Hepatocyte (in vitro differentiated cells): ENCODE results near the gene LHX6. TPM values are rescaled to one million over a fixed set of nuclear protein-coding genes. Genes with fewer than 3 reads are reported as not detected.
A peak's percentile ranks its signal among the peaks of the same experiment; 100 is the strongest.

Source experiments
- DNase-seq: peaks from one replicate; pipeline ENCODE4 v3.0.0-alpha.2; 2016; ENCODE audit warnings: low spot score
- H2AFZ ChIP-seq: fragments of 200-600 bp; sonication (generic); 2 replicates; pipeline ENCODE4 v1.6.0; 2016; ENCODE audit warnings: antibody characterized with exemption, mild to moderate bottlenecking
- H3K27ac ChIP-seq: fragments of 200-600 bp; sonication (generic); 2 replicates; pipeline ENCODE4 v1.5.1; 2016; ENCODE audit warnings: mild to moderate bottlenecking
- H3K27me3 ChIP-seq: fragments of 200-600 bp; sonication (generic); 2 replicates; pipeline ENCODE4 v1.6.1; 2016
- H3K36me3 ChIP-seq: fragments of 200-600 bp; sonication (generic); replicated peaks from 2 replicates; pipeline ENCODE4 v1.5.1; 2016; ENCODE audit warnings: low read depth; ENCODE audit not compliant: insufficient read depth
- H3K4me1 ChIP-seq: fragments of 200-600 bp; sonication (generic); 2 replicates; pipeline ENCODE4 v1.5.1; 2016; ENCODE audit warnings: mild to moderate bottlenecking, moderate library complexity; ENCODE audit not compliant: insufficient read depth
- H3K4me2 ChIP-seq: fragments of 200-600 bp; sonication (generic); 2 replicates; pipeline ENCODE4 v1.6.0; 2016
- H3K4me3 ChIP-seq: fragments of 200-600 bp; sonication (generic); 2 replicates; pipeline ENCODE4 v1.5.1; 2016; ENCODE audit warnings: mild to moderate bottlenecking
- H3K79me2 ChIP-seq: fragments of 200-600 bp; sonication (generic); 2 replicates; pipeline ENCODE4 v1.6.0; 2017; ENCODE audit warnings: mild to moderate bottlenecking
- H3K9me2 ChIP-seq: fragments of 200-600 bp; sonication (generic); replicated peaks from 2 replicates; pipeline ENCODE4 v1.6.0; 2017; ENCODE audit warnings: mild to moderate bottlenecking; ENCODE audit not compliant: insufficient read depth
- H3K9me3 ChIP-seq: fragments of 200-600 bp; sonication (generic); 2 replicates; pipeline ENCODE4 v1.5.1; 2016; ENCODE audit warnings: low read depth, mild to moderate bottlenecking
- H4K20me1 ChIP-seq: fragments of 200-600 bp; sonication (generic); 2 replicates; pipeline ENCODE4 v1.6.0; 2016; ENCODE audit warnings: mild to moderate bottlenecking; ENCODE audit not compliant: insufficient read depth, poor library complexity, severe bottlenecking
- CTCF ChIP-seq: fragments of 200-600 bp; sonication (generic); IDR thresholded peaks from 2 replicates; pipeline ENCODE4 v1.5.1; 2016; ENCODE audit warnings: antibody characterized with exemption, mild to moderate bottlenecking; ENCODE audit not compliant: poor library complexity
- EZH2 ChIP-seq: fragments of 200-600 bp; sonication (generic); IDR thresholded peaks from 2 replicates; pipeline ENCODE4 v1.6.1; 2016; ENCODE audit warnings: antibody characterized with exemption, mild to moderate bottlenecking, borderline replicate concordance
- EZH2phosphoT487 ChIP-seq: fragments of 200-600 bp; sonication (generic); IDR thresholded peaks from one replicate; pipeline ENCODE4 v1.6.1; 2018; ENCODE audit warnings: antibody characterized with exemption, mild to moderate bottlenecking, low read depth, moderate library complexity; ENCODE audit not compliant: unreplicated experiment, severe bottlenecking
- WGBS: methylation state at CpG from one replicate; pipeline ENCODE4 v1.1.6; 2016; ENCODE audit warnings: low lambda C conversion rate; ENCODE audit errors: missing lambda C conversion rate; 5-methylcytosine and 5-hydroxymethylcytosine counted together
- polyA plus RNA-seq: library from polyadenylated mRNA; unstranded; fragments of >200 nt; fragmentation: Nextera tagmentation; extraction: Ambion mirVana; gene quantifications from 2 replicates; pipeline ENCODE4 v1.2.1, GENCODE V29; 2016
- total RNA-seq: library from RNA; depleted of rRNA; stranded (reverse); fragments of >200 nt; gene quantifications from 2 replicates; pipeline ENCODE4 v1.2.3, GENCODE V29; 2014

Gene LHX6
- total and polyA plus RNA-seq, 2 experiments from 2014 or later = 0.10 to 0.39 TPM

GRCh38 chr9:122274055-122274454, 45.3 kb upstream of the LHX6 start:
- no peak overlapping the region for H3K4me2 ChIP-seq
- H3K79me2 ChIP-seq = peaks cover 76% of the 10 kb centered on the region

GRCh38 chr9:122268041-122268814, 39.5 kb upstream of the LHX6 start:
- Histone ChIP-seq H3K27me3 (no peaks in the 10 kb centered on the region), H3K79me2 (peaks cover 67% of the 10 kb centered on the region), H3K4me1 (peaks cover 12% of the 10 kb centered on the region), H3K27ac (no peak overlapping the region), H3K4me3 (no peak overlapping the region), H3K9me3 (no peaks in the 10 kb centered on the region), H3K4me2 (no peak overlapping the region), H2AFZ (no peak overlapping the region), H3K9me2 (no peaks in the 10 kb centered on the region), H3K36me3 (no peaks in the 10 kb centered on the region), H4K20me1 (no peaks in the 10 kb centered on the region)
- 94% methylated on average over 6 of the region's 6 CpGs for WGBS
- DNase-seq = no peak
- TF ChIP-seq CTCF = no peak

More at GRCh38 chr9:122274055-122274454, 45.3 kb upstream of the LHX6 start:
- TF ChIP-seq EZH2 (no peak), EZH2phosphoT487 (no peak), CTCF (no peak)
- no peak overlapping the region for H3K4me3 ChIP-seq
- no peak for DNase-seq
- H4K20me1 ChIP-seq = no peaks in the 10 kb centered on the region
- H3K4me1 ChIP-seq = no peaks in the 10 kb centered on the region
- no peak overlapping the region for H3K27ac ChIP-seq
- no peak overlapping the region for H2AFZ ChIP-seq
- no peaks in the 10 kb centered on the region for H3K9me3 ChIP-seq
- no peaks in the 10 kb centered on the region for H3K9me2 ChIP-seq
- 95% methylated on average over 2 of the region's 2 CpGs for WGBS
- no peaks in the 10 kb centered on the region for H3K36me3 ChIP-seq
- no peaks in the 10 kb centered on the region for H3K27me3 ChIP-seq

- H3K27ac ChIP-seq = peak overlapping the region; percentile 96
- no peaks in the 10 kb centered on the region for H3K27me3 ChIP-seq
- H3K79me2 ChIP-seq = peaks cover 70% of the 10 kb centered on the region
- H4K20me1 ChIP-seq = no peaks in the 10 kb centered on the region
- TF ChIP-seq CTCF (no peak), EZH2 (no peak), EZH2phosphoT487 (no peak)
- H3K9me3 ChIP-seq = no peaks in the 10 kb centered on the region
- H3K4me1 ChIP-seq = peaks cover 29% of the 10 kb centered on the region
- H3K4me3 ChIP-seq = peak overlapping the region; percentile 85
- peak overlapping the region; percentile 92 for H2AFZ ChIP-seq
- peak overlapping the region; percentile 91 for H3K4me2 ChIP-seq
- H3K9me2 ChIP-seq = no peaks in the 10 kb centered on the region
- no peaks in the 10 kb centered on the region for H3K36me3 ChIP-seq
- WGBS = 14% methylated on average over 17 of the region's 17 CpGs
- peak; percentile 5 for DNase-seq
Measured at GRCh38 chr9:122265149-122265915, 36.6 kb upstream of the LHX6 start.
